ENCODE results near the gene UBE2F. TPM values are rescaled to one million over a fixed set of nuclear protein-coding genes. Genes with fewer than 3 reads are reported as not detected.

Gene UBE2F
- total RNA-seq, 2 experiments from 2014 or later, result 96.5 to 99.5 TPM

GRCh38 chr2:238022594-238023157, 55.9 kb downstream of the UBE2F start:
- Mint-ChIP-seq H3K27me3 (no peaks in the 10 kb centered on the region), H3K27ac (peak overlapping the region; percentile 55), H3K36me3 (ENCODE audit: low read depth) (peaks cover 41% of the 10 kb centered on the region), H3K4me3 (no peak overlapping the region), H3K9me3 (no peaks in the 10 kb centered on the region), H3K4me1 (ENCODE audit: low read depth) (peaks cover 40% of the 10 kb centered on the region)
- ATAC-seq (no peak), DNase-seq (no peak)
- no peak for TF ChIP-seq CTCF (IDR thresholded peaks at IDR 0.05)
- CTCF ChIA-PET, result no interaction called here
- intact Hi-C loops (cut with micrococcal nuclease), result no loop called here
- POLR2A ChIA-PET, result no interaction called here

- no peaks in the 10 kb centered on the region for H3K27me3 Mint-ChIP-seq
- H3K4me3 Mint-ChIP-seq, result no peak overlapping the region
- peaks cover 37% of the 10 kb centered on the region for H3K4me1 Mint-ChIP-seq (ENCODE audit: low read depth)
- peaks cover 39% of the 10 kb centered on the region for H3K36me3 Mint-ChIP-seq (ENCODE audit: low read depth)
- peak; percentile 68 for DNase-seq
- TF ChIP-seq CTCF (IDR thresholded peaks at IDR 0.05), result no peak
- no peaks in the 10 kb centered on the region for H3K9me3 Mint-ChIP-seq
- ChIA-PET CTCF (no interaction called here), POLR2A (no interaction called here)
- intact Hi-C loops (cut with micrococcal nuclease), result no loop called here
- peak; percentile 40 for ATAC-seq
- peak overlapping the region; percentile 71 for H3K27ac Mint-ChIP-seq
Measured at GRCh38 chr2:238023608-238024007, 56.8 kb downstream of the UBE2F start.

- ChIA-PET POLR2A (no interaction called here), CTCF (no interaction called here)
- intact Hi-C loops (cut with micrococcal nuclease), result no loop called here
- Mint-ChIP-seq H3K9me3 (no peaks in the 10 kb centered on the region), H3K4me3 (peak overlapping the region; percentile 1), H3K27me3 (no peaks in the 10 kb centered on the region), H3K4me1 (ENCODE audit: low read depth) (peaks cover 30% of the 10 kb centered on the region), H3K27ac (peak overlapping the region; percentile 63), H3K36me3 (ENCODE audit: low read depth) (peaks cover 36% of the 10 kb centered on the region)
- TF ChIP-seq CTCF (IDR thresholded peaks at IDR 0.05), result no peak
- ATAC-seq (peak; percentile 93), DNase-seq (peak; percentile 73)
Measured at GRCh38 chr2:238024986-238025385, 58.2 kb downstream of the UBE2F start.

- H3K4me3 Mint-ChIP-seq, result peak overlapping the region; percentile 1
- CTCF ChIA-PET, result no interaction called here
- no peak for TF ChIP-seq CTCF (IDR thresholded peaks at IDR 0.05)
Measured at GRCh38 chr2:238025741-238026360, 59.0 kb downstream of the UBE2F start.

GRCh38 chr2:238027058-238027457, 60.2 kb downstream of the UBE2F start:
- no peak for TF ChIP-seq CTCF (IDR thresholded peaks at IDR 0.05)
- ChIA-PET POLR2A (no interaction called here), CTCF (interaction anchor here (1.0 kb wide), 1 partner anchor 236 kb away, joined by 3 read pairs; no protein-coding TSS in a partner anchor)
- intact Hi-C loops (cut with micrococcal nuclease), result no loop called here
- Mint-ChIP-seq H3K27ac (no peak overlapping the region), H3K4me1 (ENCODE audit: low read depth) (peaks cover 30% of the 10 kb centered on the region), H3K36me3 (ENCODE audit: low read depth) (peaks cover 39% of the 10 kb centered on the region), H3K9me3 (no peaks in the 10 kb centered on the region), H3K4me3 (no peak overlapping the region), H3K27me3 (no peaks in the 10 kb centered on the region)
- DNase-seq, result no peak
- ATAC-seq, result no peak

More at GRCh38 chr2:238025741-238026360, 59.0 kb downstream of the UBE2F start:
- peaks cover 30% of the 10 kb centered on the region for H3K4me1 Mint-ChIP-seq (ENCODE audit: low read depth)
- POLR2A ChIA-PET, result no interaction called here
- H3K27ac Mint-ChIP-seq, result peak overlapping the region; percentile 63
- peaks cover 38% of the 10 kb centered on the region for H3K36me3 Mint-ChIP-seq (ENCODE audit: low read depth)
- no peaks in the 10 kb centered on the region for H3K9me3 Mint-ChIP-seq
- ATAC-seq, result no peak
- no peaks in the 10 kb centered on the region for H3K27me3 Mint-ChIP-seq
- DNase-seq, result no peak
- intact Hi-C loops (cut with micrococcal nuclease), result no loop called here
